Measurements from ENCODE around the gene TIMM13.

Gene TIMM13

DNA sequence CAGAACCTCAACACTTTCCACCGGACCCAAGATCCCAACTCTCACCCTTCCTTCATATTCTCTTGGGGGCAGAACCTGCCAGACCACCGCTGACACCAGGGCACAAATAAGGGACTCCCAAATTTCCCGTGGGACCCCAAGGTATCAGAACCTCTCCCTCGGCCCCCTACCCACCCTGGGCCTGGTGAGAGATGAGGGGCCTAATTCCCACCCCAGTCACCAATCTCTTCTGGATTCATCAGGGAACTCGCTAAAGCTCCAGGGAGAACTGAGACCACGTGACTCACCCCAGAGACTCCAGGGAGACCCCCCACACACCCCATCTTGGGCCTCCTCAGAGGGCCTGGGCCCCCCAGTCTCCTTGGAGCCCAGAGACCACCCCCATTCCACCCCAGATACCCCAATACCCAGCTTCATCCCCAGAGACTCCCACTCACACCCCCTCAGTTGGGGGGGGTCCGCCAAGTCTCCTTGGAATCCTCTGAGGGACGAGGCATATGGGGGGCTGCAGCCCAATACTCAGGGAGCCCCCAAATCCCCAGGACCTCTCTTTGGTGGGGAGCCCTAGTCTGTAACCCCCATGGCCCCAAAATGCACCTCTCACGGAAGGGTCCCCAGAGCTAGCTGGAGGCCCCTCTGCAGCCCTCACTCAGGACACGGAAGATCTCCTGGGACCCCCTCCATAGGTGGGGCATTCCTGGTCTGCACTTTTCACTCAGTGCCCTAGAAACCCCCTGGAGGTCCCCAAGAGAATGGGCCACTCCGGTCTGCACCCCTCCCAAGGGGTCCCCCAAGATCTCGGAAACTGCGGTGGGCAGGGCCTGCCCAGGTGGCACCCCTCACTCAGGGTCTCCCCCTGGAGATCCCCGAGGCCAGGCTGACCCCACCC, 27.8 kb upstream of the TIMM13 start:
- DNase-seq: no peak

DNA sequence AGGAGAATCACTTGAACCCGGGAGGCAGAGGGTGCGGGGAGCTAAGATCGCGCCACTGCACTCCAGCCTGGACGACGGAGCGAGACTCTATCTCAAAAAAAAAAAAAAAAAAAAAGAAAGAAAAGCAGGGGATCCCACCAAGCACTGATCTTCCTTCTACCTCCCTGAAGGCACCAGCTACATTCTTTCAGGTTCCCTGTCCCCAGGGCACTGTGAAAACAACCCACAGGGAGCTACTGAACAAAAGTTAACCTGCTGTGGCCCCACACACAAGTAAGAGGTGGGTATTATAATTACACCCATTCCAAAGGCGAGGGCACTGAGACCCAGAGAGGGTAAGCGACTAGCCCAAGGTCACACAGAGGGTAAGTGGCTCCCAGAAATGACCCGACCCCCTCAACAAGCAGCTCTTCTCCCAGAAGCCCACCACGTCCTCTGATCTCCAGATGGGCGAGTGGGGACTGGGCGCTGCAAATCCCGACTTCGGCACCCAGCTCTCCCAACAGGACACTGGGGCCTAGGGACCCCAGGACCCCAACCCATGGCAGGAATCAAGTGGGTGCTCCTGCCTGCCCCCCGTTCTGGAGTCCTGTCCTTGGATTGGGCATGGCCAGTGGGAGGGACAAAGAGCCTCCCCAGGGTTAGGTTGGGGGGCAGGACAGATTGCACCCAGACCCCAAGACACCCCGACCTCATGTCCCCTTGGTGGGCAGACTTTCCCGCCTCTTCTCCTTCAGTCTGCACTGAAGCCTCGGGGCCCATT, 27.0 kb upstream of the TIMM13 start:
- DNase-seq: no peak

DNA sequence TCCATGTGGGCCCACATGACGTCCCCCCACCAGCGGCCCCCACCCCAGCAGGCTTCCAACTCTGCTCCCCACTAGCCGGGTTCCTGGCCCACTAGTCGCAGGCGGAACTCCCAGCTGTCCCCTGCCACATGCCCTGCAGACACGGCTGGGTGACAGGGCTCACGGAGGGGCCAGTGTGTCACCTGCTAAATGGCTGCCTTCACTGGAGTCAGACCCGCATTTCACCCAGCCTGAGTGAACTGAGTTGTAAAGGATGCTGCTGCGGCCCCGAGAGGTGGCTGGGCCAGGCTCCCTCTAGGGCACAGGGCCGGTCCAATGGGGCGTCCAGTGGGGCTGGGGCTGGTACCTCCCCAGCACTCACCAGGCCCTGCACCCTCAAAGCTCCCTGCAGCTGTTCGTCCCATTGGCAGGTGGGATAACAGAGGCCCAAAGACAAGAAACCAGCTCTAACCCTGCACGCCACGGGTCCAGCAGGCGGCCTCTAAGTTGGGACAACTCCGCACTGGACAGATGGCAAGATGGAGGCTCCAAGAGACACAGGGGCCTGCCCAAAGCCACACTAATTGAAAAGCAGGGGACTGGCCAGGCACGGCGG, 26.1 kb upstream of the TIMM13 start:
- no peak for DNase-seq

DNA sequence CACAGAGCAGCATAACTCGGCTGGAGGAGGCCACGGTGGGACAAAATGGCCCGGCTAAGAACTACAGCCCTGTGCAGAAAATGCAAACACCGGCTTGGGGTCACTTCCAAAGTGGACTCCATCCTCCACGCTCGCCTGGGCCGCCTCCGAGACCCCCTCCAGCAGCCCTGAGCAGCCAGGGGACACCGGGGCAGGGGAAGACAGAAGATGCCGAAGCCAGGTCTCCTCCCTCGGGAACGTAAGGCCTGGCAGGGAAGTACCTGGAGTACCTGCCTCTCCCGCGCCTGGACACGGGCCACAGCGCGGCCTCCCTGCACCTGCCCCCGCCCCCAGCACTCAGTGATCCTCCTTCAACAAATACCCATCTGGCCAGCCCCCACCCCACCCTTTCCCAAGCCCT, 24.4 kb upstream of the TIMM13 start:
- DNase-seq: no peak

DNA sequence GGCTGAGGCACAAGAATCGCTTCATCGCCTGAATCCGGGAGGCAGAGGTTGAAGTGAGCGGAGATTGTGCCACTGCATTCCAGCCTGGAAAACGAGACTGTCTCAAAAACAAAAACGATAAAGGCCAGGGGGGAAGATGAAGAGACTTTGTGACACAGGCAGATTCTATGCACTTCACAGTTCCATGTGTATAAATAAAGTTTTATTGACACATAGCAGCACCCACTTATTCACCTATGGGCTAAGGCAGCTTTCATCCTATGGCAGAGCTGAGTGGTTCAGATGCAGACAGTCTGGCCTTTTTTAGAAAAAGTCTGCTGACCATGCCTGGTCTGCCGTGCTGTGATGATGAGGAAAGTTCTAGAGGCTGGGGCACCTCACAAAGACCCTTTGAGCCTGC, 23.8 kb upstream of the TIMM13 start:
- DNase-seq: no peak

DNA sequence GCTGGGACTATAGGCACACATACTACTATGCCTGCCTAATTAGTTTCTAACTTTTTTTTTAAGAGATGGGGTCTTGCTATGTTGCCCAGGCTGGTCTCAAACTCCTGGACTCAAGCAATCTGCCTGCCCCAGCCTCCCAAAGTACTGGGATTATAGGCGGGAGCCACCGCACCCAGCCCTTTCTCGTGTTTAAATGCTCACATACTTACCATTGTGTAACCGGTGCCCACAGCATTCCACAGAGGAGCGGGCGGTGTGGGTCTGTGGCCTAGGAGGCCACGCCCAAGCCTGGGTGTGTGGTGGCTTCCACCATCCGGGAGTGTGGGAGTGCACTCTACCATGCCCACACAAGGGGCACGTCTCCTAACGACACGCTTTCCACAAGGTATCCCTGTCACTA, 21.6 kb upstream of the TIMM13 start:
- no peak for DNase-seq

DNA sequence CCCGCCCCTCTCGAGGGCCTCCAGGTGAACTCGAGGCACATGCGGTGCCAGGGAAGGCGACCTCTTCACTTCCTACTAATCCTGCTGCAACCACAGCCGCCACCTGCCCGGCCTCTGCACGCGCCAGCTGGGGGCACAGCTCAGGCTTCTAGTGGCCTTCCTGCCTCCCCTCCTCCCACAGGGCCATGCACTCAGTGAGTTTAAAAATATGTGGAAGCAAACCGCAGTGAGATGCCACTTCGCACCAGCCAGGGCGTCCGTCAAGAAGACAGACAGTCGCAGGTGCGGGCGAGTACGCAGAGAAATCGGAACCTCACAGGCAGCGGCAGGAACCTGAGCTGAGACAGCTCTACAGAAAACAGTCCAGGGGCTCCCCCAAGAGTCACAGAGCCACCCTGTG, 19.0 kb upstream of the TIMM13 start:
- no peak for DNase-seq

DNA sequence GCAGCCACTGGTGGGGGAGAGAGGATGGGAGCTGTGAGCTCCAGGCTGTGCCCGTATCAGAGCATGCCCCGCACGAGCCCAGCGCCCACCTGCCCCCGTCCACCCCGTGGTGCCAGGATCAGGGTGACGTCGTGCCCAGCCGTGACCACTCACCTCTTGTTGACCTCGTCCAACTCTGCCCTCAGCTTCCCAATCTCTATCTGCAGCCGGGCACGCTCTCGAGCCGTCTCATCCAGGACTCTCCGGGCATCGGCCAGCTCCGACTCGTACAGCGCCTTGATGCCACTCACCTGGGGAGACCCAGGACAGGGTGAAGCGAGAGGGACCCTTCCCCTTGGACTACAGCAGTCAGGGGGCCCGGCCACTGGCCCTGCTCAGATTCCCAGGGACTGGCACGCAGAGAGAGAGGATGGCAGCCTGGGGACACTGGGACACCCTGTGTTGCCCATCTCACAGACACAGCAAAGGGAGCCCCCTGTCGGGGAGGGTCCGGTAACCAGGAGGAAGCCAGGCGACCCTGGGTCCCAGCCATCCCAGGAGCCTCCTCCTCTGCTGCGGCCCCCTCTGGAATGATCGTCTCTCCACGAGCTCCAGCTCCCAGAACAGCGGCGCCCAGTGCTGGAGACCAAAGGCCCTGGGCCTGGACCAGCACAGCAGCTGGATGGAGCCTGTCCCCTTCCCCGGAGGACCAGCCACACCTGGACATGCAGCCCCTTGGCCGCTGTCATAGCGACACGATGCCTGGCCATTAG, 17.0 kb upstream of the TIMM13 start:
- no peak for DNase-seq

DNA sequence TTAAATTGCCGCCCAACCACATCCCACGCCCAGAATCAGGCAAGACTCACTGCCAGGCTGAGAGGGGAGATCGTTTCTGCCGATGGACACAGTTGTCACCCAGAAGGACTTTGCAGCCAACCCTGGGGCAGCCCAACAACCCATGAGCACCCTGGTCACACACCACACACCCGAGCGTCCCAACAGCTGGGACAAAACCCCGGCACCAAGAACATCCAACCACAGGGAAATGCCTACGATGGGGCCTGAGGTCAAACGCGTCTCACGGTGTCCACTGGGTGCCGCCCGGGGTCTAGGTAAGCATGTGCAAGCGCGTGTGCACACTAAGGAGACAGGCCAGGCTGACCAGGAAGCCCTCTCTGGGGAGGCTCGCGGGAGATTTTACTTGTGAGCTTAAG, 16.4 kb upstream of the TIMM13 start:
- no peak for DNase-seq

DNA sequence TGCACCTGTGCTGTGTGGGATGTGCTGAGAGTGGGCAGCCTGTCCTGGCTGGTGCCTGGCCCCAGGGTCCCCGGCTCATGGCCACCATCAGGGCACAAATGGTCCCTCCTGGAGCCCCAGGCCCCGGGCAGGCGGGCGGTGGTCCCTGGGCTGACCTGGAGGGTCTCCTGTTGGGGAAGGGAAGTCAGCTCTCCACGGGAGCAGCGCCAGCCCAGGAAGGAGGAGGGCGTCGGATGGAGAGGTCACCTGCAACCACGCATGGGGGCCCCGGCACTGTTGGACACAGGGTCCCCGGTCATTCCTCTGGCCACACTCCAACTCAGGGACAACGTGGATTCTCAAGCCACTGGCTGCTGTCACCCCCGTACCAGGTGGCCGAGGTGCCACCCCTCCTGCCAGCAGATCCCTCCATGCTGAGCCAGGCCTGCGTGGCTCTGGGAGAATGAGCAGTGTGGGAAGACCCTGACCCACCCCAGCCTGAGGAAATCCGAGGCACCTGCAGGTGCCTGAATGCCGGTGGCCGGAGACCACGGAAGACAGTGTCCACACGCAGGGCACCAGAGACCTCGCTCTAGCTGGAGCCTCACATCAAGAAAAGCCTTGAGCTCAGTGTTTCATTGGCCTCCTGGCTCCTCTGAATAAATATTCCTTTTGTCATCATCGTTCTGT, 15.9 kb upstream of the TIMM13 start:
- DNase-seq: no peak

DNA sequence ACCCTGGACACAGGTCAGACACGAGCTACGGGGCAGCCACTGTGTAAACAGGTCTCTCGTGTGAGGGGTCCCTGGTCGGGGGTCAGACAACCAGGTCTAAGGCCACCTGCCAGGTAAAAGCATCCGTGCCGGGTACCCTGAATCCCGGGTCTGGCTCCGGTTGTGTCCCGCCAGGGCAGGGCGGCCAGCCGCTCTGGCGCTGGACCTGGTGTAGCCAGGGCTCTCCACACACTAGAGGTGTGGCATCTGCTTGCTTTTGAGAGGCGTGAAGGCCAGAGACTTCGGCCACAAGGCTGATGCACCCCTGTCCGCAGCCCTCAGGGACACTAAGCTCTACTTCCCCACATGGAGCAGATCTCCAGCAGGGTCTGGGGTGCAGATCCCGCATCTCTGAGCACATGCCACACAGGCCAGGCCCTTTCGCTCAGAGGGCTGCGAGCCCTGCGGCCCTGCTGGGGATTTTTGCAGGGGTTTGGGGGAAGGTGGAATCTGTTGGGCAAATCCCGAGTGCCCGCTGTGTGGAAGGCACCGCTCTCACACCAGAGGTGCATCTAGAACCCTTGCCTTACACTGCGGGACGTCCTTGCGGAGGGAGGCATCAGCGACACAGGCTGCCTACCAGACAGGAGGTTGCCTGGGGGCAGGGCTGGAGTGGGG, 13.8 kb upstream of the TIMM13 start:
- DNase-seq: no peak

DNA sequence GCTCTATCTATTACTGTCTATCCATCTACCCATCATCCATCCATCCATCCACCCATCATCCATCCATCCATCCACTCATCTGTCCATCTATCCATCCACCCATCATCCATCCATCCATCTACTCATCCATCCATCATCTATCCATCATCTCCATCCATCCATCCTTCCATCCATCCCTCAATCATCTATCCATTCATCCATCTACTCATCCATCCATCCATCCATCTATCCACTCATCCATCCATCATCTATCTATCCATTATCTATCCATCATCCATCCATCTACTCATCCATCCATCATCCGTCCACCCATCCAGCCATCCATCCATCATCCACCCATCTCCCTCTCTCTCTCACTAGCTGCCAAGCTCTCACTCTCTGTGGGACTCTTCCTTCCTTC, 13.1 kb upstream of the TIMM13 start:
- DNase-seq: no peak

DNA sequence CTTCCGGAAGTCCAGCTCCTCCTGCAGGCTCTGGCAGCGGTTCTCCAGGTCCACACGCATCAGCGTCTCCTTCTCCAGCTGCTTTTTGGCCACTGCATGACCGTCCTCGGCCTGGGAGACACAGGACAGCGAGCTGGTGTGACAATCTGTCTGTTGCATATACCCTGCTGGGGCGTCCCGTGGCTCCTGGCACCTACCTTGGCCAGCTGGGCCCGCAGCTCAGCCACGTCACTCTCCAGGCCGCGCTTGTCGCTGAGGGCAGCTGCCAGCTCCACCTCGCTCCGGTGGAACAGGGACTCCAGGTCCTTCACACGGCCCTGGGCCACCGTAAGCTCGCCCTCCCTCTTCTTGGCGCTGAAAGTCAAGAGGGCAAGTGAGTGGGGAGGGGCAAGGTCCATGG, 10.8 kb upstream of the TIMM13 start:
- no peak for DNase-seq

DNA sequence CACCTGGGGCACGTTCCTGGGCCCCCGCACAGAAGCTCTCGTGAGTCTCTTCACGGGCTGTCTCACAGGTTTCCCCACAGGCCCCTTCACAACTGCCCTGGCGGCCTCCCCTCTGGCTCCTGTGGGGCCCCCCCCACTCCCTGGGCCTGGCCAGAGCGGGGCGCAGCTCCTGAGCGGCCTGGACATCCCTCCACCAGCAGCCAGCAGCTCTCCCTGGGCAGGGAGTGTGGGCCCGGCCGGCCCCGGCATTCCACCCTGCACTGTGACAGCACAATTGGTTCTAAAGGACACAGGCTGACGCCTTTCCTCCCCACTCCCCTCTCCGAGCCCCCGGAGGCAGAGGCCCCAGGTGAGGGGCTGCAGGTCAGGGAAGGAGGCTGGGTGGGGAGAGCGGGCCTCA, 9.5 kb upstream of the TIMM13 start:
- no peak for DNase-seq

DNA sequence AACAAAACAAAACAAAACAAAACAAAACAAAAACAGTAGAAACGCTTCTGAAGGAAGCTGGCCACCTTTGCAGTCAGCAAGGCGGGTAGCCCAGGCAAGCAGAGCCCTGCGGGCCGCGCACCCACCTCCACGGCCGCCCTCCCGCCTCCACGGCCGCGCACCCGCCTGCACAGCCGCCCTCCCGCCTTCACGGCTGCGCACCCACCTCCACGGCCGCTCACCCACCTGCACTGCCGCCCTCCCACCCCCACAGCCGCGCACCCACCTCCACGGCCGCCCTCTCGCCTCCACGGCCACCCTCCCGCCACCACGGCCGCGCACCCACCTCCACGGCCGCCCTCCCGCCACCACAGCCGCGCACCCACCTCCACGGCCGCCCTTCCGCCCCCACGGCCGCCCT, 9.0 kb upstream of the TIMM13 start:
- DNase-seq: no peak

DNA sequence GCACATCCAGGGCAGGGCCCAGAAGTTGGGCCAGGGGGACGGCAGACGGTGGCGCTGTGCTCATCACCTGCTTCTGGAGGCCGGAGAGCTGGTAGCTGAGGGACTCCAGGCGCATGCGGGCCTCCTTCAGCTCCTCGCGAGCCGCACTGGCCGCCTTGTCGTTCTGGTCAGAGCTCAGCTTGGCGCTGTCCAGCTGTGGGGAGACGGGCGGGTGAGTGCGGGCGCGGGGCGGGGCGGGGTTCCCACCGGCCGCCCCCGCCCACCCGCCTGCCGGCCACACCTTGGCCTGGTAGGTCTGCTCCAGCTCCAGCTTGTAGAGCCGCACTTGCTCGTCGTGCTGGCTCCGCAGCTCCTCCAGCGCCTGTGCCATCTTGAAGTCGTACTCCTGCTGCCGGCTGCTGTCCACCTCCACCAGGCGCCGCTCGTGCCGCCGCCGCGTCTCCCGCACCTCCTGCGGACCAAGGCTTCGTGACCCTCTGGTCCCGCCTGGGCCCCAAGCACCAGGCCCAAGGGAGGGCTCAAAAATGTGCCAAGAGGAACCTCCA, 7.4 kb upstream of the TIMM13 start:
- DNase-seq: no peak

DNA sequence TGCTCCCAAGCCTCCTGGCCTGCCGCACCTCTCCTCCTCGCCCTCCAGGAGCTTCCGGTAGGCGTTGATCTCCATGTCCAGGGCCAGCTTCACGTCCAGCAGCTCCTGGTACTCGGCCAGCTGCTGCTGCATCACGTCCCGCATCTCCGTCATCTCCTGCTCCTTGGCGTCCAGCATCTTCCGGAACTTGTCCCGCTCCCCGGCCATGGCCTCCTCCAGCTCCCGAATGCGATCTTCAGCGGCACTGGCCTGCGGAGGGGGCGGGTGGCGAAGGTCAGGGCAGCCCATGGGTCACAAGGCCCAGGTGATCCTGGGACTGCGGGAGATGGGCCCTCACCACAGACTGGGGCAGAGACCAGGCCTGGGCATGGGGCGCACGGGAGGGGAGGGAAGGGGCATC, 6.9 kb upstream of the TIMM13 start:
- DNase-seq: no peak

DNA sequence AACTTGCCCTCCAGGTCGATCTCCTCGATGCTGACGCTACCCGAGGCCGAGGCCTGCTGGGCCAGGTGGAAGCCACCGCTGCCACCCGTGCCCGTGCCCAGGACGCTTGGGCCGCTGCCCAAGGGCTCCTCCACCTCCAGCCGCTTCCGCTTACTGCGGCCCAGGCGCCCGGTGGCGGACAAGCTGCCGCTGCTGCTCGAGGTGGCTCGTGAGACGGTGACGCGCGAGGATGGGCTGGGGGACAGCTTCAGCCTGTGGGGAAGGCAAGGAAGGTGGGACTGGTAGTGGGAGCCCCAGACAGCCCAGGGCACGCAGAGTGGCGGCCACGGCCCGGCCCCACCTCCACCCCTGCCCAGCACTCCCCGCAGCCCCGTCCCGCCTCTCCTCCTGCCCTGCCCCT, 6.5 kb upstream of the TIMM13 start:
- no peak for DNase-seq

DNA sequence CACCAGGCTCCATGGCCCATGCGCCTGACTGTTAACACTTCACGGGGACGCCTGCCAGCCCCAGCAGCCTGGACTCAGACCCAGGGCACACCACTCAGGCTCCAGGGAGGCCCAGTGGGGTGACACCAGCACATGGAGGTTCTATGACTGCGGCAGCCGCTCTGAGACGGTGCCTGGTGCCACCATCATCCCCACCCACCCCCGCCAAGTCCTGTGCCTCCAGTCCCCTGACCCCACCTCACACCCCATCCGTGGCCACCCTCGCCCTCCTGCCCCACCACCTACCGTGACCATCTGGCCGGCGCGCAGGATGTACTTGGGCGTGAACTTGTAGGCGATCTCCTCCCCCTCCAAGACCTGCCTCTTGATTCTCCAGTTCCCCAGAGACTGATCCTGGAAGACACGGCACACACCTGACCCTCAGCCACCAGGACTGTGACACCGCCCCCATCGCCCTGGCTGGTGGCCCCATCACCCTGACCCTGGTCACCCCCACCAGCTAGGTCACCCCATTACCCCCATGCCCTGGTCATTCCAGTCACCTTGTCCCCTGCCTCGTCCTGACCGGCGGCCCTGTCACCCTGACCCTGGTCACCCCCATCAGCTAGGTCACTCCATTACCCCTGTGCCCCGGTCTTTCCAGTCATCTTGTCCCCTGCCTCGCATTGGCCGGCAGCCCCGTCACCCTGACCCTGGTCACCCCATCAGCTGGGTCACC, 4.9 kb upstream of the TIMM13 start:
- no peak for DNase-seq

DNA sequence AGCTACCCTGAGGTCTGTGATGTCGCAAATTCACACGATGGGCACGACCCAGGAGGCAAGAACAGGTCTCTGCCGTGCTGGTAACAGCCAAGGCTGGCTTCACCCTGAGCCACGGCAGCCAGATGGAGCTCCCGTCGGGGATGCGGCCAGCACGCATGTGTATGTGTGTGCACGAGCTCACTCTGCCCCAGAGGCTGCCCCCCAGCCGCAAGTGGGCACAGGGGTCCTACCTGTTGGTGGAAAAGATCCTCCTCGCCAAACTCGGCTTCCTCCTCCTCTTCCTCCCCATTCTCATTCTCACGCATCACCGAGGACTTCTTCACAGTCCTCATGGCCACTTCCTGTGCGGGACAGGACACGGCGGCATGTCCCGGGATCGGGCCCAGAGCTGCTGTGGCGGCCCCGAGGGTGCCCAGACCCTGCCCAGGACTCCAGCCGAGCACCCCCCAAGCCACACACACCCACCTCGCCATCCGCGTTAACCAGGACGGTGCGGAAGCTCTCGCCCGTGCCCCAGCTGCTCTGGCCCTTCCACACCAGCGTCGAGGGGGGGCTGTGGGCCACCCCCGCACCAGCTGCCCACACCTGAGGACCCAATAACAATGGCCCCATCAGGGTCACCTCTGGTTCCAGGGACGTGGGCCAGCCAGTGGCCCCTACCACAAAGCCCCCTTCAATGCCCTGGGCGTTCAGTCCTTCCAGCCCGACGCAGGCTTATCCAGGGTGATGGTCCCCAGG, 4.1 kb upstream of the TIMM13 start:
- no peak for DNase-seq

All from CD4-positive, alpha-beta T cell treated with Interleukin-21 for 1 hour (primary cell).